Ectodermal cell (in vitro differentiated cells): ENCODE measurements around the gene FOXE1.

Source experiments
- H3K27ac ChIP-seq: 2 replicates; pipeline ENCODE4 v1.7.0; 2013; ENCODE audit warnings: mild to moderate bottlenecking, low read depth, low read length; ENCODE audit not compliant: insufficient read depth, poor library complexity, severe bottlenecking
- H3K27me3 ChIP-seq: 2 replicates; pipeline ENCODE4 v1.7.0; 2013; ENCODE audit warnings: mild to moderate bottlenecking, low read length; ENCODE audit not compliant: insufficient read depth, control insufficient read depth, poor library complexity, severe bottlenecking
- H3K36me3 ChIP-seq: one replicate; pipeline ENCODE4 v1.7.0; 2013; ENCODE audit warnings: low read length; ENCODE audit not compliant: control insufficient read depth, insufficient read depth
- H3K4me1 ChIP-seq: one replicate; pipeline ENCODE4 v1.7.0; 2013; ENCODE audit warnings: low read length; ENCODE audit not compliant: control insufficient read depth, insufficient read depth
- H3K4me3 ChIP-seq: 2 replicates; pipeline ENCODE4 v1.7.0; 2013; ENCODE audit warnings: low read depth, low read length, control low read depth; ENCODE audit not compliant: insufficient read depth
- H3K9me3 ChIP-seq: 2 replicates; pipeline ENCODE4 v1.7.0; 2013; ENCODE audit warnings: mild to moderate bottlenecking, low read length, moderate library complexity; ENCODE audit not compliant: control insufficient read depth
- WGBS, 2 experiments: methylation state at CpG; one replicate each; pipeline ENCODE4 v1.1.7; 2013; ENCODE audit warnings: missing lambda C conversion rate in 2 of 2; 5-methylcytosine and 5-hydroxymethylcytosine counted together

FOXE1 gene

DNA sequence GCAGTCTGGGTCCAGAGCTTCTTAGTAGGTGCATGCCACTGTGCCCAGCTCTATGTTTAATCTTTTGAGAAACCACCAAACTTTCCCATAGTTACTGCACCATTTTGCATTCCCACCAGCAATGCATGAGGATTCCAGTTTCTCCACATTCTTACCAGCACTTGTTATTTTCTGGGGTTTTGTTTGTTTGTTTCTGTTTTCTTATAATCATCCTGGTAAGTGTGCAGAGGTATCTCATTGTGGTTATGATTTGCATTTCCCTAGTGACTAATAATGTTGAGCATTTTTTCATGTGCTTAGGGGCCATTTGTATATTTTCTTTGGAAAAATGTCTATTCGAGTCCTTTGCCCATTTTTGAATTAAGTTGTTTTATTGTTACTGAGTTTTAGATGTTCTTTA is 11.4 kb downstream of the FOXE1 start:
- no peaks in the 10 kb centered on the region for H3K36me3 ChIP-seq
- H3K4me1 ChIP-seq = peaks cover 4% of the 10 kb centered on the region
- H3K9me3 ChIP-seq = no peaks in the 10 kb centered on the region
- peaks cover 42% of the 10 kb centered on the region for H3K27me3 ChIP-seq
- 82 to 86% methylated on average over 1 of the region's 1 CpG for WGBS, 2 experiments
- no peak overlapping the region for H3K27ac ChIP-seq
- no peak overlapping the region for H3K4me3 ChIP-seq

DNA sequence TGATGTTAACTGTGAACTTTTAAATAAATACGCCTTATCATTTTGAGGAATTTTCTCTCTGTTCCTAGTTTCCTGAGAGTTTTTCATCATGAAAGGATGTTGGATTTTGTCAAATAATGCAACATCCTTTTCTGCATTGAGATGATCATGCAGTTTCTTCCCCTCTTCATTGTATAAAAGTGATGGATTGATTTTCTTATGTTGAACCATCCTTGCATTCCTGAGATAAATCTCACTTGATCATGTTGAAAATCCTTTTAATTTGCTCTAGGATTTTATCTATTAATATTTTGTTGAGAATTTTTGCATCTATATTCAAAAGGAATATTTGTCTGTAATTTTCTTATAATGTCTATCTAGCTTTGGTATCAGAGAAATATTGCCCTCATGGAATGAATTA is 13.3 kb downstream of the FOXE1 start:
- no peaks in the 10 kb centered on the region for H3K9me3 ChIP-seq
- peaks cover 5% of the 10 kb centered on the region for H3K4me1 ChIP-seq
- WGBS, 2 experiments = 100% methylated on average over 1 of the region's 1 CpG; no CpG with 5 or more reads in 1 of the 2 experiments
- H3K36me3 ChIP-seq = no peaks in the 10 kb centered on the region
- peaks cover 23% of the 10 kb centered on the region for H3K27me3 ChIP-seq
- no peak overlapping the region for H3K27ac ChIP-seq
- H3K4me3 ChIP-seq = no peak overlapping the region

DNA sequence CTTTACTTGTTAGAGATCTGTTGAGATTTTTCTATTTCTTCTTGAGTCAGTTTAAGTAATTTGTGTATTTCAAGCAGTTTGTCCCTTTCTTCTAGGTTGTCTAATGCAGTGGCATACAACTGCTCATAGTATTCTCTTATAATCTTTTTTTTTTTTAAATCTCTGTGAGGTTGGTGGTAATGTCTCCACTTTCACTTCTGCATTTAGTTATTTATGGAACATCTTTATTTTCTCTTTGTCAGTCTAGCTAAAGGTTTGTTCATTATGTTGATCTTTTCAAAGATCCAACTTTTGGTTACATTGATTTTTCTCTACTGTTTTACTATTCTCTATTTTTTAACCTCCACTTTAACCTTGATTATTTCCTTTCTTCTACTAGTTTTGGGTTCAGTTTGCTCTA is 13.8 kb downstream of the FOXE1 start:
- no peaks in the 10 kb centered on the region for H3K9me3 ChIP-seq
- peaks cover 5% of the 10 kb centered on the region for H3K4me1 ChIP-seq
- H3K27ac ChIP-seq = no peak overlapping the region
- no peak overlapping the region for H3K4me3 ChIP-seq
- H3K36me3 ChIP-seq = no peaks in the 10 kb centered on the region
- peaks cover 18% of the 10 kb centered on the region for H3K27me3 ChIP-seq

DNA sequence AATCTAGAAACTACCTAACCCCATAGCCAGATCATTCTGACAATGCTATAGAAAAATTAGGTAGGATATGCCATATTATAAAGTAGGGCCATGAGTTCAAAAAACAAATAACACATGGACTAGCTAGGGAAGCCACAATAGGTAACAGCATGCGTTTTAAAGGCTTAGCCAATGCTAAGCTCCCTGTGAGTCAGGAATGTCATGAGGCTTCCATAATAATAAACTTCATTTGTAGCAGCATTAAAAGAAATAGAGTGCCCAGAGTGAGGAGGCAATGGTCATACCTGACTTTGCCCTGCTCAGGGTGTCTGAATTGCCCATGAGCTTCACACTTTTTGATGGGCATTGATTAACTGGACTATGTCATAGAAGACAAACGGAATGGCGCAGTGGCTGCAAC is 15.8 kb downstream of the FOXE1 start:
- 68 to 76% methylated on average over 3 of the region's 3 CpGs for WGBS, 2 experiments
- H3K9me3 ChIP-seq = no peaks in the 10 kb centered on the region
- H3K4me3 ChIP-seq = no peak overlapping the region
- no peaks in the 10 kb centered on the region for H3K27me3 ChIP-seq
- H3K4me1 ChIP-seq = peaks cover 5% of the 10 kb centered on the region
- no peaks in the 10 kb centered on the region for H3K36me3 ChIP-seq
- no peak overlapping the region for H3K27ac ChIP-seq

DNA sequence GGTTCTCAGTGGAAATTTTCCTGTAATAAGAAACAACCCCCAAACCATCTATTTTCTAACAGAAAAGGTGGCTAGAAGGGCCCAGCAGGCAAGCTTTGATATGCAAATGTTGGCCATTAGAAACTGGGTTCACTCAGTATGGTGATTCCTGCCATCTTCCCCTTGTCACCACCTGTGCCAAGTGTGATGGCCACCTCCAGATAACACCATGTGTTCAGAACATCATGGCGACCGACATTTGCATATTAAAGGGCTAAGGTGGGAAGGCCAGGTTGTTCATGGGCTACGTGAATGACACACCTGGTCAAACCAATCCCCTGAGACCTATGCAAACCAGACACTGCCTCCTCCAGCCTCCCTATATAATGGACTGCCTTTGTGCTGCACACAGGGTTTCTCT is 20.4 kb downstream of the FOXE1 start:
- no peaks in the 10 kb centered on the region for H3K36me3 ChIP-seq
- 66 to 74% methylated on average over 3 of the region's 3 CpGs for WGBS, 2 experiments

DNA sequence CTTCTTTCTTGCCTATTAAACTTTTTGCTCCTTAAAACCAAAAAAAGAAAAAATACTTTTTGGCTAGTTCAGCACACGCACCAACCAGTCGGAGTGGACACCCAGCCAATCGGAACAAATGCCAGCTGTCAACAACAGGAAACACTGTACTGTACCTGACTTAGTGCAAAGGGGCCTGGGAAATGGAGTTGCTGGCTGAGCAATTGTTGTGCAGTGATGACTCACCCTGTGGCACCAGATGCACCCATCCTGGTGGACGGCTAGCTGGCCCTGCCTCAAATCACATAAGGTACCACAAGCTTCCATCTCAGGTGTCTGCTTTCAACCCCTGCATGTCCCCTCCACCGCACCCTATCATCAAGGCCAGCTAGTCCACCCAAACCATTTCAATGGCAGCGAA is 20.9 kb downstream of the FOXE1 start:
- WGBS, 2 experiments = 88 to 89% methylated on average over 6 of the region's 6 CpGs
- H3K27me3 ChIP-seq = no peaks in the 10 kb centered on the region
- no peaks in the 10 kb centered on the region for H3K9me3 ChIP-seq
- H3K27ac ChIP-seq = no peak overlapping the region
- no peak overlapping the region for H3K4me3 ChIP-seq
- no peaks in the 10 kb centered on the region for H3K36me3 ChIP-seq
- H3K4me1 ChIP-seq = peaks cover 5% of the 10 kb centered on the region

More for the DNA sequence above, 20.4 kb downstream of the FOXE1 start:
- H3K4me1 ChIP-seq = peaks cover 5% of the 10 kb centered on the region
- no peaks in the 10 kb centered on the region for H3K27me3 ChIP-seq
- H3K9me3 ChIP-seq = no peaks in the 10 kb centered on the region
- H3K27ac ChIP-seq = no peak overlapping the region
- H3K4me3 ChIP-seq = no peak overlapping the region

DNA sequence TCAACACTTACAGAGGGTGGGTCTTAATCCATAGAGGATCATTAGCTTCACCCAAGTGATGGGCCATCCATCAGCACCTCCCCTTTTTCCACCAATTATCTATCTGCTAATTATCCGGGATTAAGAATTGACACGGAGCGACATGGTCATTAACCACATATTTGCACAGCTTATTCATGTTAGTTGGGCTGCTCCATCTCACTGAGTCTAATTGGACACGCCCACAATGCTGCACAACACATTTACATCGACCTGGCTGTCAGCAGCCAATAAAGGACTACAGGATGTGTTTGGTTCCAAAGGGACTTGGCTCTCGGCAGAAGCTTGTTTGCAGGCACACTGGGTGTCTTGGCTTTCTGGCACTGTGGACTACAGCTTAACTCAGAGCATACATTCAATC is 21.6 kb downstream of the FOXE1 start:
- Histone ChIP-seq H3K36me3 (no peaks in the 10 kb centered on the region), H3K4me1 (no peaks in the 10 kb centered on the region), H3K9me3 (no peaks in the 10 kb centered on the region), H3K27ac (no peak overlapping the region), H3K4me3 (no peak overlapping the region), H3K27me3 (no peaks in the 10 kb centered on the region)
- WGBS, 2 experiments = 91 to 92% methylated on average over 6 of the region's 6 CpGs

DNA sequence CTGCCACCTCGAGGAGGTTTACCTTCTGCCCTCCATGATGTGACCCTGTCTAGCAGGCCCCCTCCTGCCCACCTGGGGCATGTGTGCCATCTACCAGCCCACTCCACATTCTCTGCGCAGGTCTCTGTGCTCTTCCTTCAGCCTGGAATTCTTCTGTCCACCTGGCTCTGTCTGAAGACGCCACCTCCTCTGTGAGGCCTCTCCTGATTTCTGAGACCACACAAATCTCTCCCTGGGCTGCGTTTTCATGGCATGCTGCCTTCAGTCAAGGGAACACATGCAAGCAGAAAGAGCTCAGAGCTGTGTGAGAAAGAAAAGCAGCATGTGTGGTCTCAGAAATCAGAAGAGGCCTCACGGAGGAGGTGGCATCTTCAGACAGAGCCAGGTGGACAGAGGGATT is 22.1 kb downstream of the FOXE1 start:
- no peaks in the 10 kb centered on the region for H3K4me1 ChIP-seq
- WGBS, 2 experiments = 88% methylated on average over 5 of the region's 5 CpGs
- H3K36me3 ChIP-seq = no peaks in the 10 kb centered on the region
- H3K4me3 ChIP-seq = no peak overlapping the region
- H3K27ac ChIP-seq = no peak overlapping the region
- no peaks in the 10 kb centered on the region for H3K9me3 ChIP-seq
- no peaks in the 10 kb centered on the region for H3K27me3 ChIP-seq

DNA sequence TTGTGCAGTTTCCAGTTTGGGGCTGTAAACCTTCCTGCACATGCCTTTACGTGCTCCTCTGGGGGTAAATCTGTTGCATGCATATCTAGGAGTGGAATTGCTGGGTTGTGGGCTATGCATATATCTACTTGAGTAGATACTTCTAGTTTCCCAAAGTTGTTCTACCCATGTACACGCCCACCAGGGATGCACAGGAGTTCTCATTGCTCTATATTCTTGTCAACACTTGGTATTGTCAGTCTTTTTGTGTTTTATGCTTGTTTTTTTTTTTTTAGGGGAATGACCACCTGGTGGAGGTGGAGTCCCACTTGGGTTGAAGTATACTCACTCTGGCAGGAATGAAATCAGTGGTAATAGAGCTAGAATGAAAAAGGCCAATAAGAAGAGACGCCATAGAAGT is 23.0 kb downstream of the FOXE1 start:
- no peaks in the 10 kb centered on the region for H3K9me3 ChIP-seq
- H3K4me3 ChIP-seq = no peak overlapping the region
- WGBS, 2 experiments = 92 to 94% methylated on average over 3 of the region's 3 CpGs
- H3K27me3 ChIP-seq = no peaks in the 10 kb centered on the region
- H3K36me3 ChIP-seq = no peaks in the 10 kb centered on the region
- no peak overlapping the region for H3K27ac ChIP-seq
- H3K4me1 ChIP-seq = no peaks in the 10 kb centered on the region

DNA sequence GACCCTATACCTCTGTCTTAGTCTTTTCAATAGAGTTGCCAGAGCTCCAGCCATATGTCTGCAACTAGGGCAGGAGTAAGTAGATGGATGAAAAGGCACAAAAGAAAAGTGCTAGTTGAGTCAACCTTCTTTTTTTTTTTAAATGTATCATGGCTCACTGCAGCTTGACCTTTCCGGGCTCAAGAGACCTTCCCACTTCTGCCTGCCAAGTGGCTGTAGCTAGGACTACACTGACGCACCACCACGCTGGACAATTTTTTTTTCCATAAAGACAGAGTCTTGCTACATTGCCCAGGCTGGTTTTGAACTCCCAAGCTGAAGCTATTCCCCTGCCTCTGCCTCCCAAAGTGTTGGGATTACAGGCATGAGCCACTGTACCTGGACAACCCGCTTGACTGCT is 27.3 kb downstream of the FOXE1 start:
- WGBS, 2 experiments = 85 to 90% methylated on average over 4 of the region's 4 CpGs
- Histone ChIP-seq H3K9me3 (no peaks in the 10 kb centered on the region), H3K36me3 (no peaks in the 10 kb centered on the region), H3K27me3 (no peaks in the 10 kb centered on the region), H3K4me3 (no peak overlapping the region), H3K4me1 (no peaks in the 10 kb centered on the region), H3K27ac (no peak overlapping the region)
